GM18868 (cell line): ENCODE data around the gene CD6.

ENCODE experiments used
- ATAC-seq: cut with Tn5 transposase; IDR thresholded peaks from one replicate; pipeline ENCODE4 v1.9.1; 2021; ENCODE audit warnings: mild to moderate bottlenecking, moderate library complexity; ENCODE audit not compliant: unreplicated experiment

CD6 gene, protein sequence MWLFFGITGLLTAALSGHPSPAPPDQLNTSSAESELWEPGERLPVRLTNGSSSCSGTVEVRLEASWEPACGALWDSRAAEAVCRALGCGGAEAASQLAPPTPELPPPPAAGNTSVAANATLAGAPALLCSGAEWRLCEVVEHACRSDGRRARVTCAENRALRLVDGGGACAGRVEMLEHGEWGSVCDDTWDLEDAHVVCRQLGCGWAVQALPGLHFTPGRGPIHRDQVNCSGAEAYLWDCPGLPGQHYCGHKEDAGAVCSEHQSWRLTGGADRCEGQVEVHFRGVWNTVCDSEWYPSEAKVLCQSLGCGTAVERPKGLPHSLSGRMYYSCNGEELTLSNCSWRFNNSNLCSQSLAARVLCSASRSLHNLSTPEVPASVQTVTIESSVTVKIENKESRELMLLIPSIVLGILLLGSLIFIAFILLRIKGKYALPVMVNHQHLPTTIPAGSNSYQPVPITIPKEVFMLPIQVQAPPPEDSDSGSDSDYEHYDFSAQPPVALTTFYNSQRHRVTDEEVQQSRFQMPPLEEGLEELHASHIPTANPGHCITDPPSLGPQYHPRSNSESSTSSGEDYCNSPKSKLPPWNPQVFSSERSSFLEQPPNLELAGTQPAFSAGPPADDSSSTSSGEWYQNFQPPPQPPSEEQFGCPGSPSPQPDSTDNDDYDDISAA

GRCh38 chr11:60971520-60971919 is at the start of gene CD6:
Gene CD6 (plus strand): TSS chr11:60971680. CDS start chr11:60971866, 186 bp downstream.
- no peak for ATAC-seq

GRCh38 chr11:60921777-60922335 is 49.6 kb upstream of the CD6 start:
- ATAC-seq: no peak

GRCh38 chr11:60922906-60923305 is 48.6 kb upstream of the CD6 start:
- ATAC-seq: no peak

DNA sequence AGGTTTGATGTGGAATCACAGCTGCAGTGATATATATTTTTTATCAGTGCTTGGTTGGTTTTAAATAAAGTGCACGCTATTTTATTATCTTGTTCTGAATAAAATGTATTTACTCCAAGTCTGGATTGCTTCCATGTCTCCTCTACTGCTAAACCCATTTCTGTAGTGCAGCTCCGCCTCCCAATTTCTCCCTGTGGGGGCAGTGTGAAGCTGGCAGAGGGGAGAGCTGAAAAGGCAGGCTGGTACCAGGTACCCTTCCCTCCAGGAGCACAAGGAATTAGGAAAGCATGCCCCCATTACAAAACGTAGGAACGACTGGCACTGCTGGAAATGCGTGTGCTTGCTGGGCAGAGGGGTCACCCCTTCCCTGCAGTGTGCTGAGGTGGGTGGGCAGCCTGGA is 48.2 kb upstream of the CD6 start:
- no peak for ATAC-seq

DNA sequence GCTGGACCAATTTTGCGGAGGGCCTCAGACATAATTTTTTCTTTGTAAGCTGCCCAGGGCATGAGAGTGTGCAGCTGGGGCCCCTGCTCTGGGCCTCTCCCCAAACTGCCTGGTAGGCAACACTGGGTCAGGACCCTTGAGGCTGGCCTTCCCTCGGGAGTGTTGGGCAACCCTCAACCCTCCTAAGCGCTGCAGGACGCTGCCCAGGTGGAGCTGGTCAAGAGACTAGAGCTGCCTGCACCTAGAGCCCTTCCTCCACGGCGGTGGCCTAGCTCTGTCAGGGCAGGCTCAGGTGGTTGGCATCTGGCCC is 47.7 kb upstream of the CD6 start:
- no peak for ATAC-seq

DNA sequence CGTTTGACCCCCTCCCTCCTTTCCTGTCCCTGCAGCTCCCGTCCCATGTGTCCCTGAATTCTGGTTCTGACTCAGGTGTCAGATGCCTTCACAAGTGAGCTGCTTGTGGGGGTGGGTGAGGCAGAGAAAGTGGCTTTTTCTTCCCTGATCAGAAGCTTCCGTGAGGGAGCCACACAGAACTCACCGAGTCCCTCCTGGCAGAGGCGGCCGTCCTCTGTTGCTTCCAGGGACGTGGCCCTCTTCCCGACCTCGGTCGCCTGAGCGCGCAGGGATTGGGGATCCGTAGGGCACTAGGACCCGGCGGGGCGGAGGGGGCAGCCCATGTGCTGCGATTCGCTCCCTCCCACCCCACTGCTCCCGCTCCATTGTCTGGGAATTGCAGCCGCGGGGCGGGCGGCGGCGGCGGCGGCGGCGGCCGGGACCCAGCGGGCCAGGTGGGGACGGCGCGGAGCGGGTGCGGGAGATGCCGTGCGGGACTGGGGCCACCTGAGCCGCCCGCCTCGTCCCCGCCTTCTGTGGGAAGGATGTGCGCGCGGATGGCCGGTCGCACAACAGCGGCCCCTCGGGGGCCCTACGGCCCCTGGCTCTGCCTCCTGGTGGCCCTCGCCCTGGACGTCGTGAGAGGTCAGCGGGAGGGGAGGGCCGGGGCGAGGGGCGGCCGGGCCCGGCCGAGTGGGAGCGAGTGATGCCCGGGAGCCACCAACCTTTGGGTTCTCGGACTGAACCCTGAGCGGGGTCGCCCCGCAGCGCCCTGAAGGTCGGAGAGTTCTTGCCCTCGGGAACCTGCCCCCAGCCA is 47.2 kb upstream of the CD6 start, which contains the start of gene TMEM132A:
TSS of gene TMEM132A (plus strand) at position 351 of the 796 bp plus-strand sequence. CDS start at position 525, 174 bp downstream.
- peak; percentile 53 for ATAC-seq

- no peak for ATAC-seq
Observed at GRCh38 chr11:60924906-60925853, 46.3 kb upstream of the CD6 start.

DNA sequence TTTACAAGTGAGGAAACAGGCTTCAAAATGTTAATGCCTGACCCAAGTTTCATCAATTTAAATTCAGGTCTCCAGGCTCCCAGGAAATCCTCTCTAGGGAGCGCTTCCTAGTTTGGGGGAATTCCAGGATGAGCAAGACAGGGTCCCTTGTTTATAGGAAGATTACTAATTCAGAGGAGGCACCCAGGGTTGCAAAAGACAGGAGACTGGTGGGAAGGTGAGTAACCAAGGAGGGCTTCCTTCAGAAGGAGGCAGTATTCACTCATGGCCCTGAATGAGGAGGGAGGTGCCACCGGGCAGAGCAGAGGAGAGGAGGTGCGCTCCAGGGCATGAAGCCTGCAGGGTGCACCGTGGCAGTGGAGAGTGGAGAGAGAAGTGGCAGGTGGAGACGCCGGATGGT is 45.6 kb upstream of the CD6 start:
- no peak for ATAC-seq

- no peak for ATAC-seq
Observed at GRCh38 chr11:60926500-60926899, 45.0 kb upstream of the CD6 start.

- no peak for ATAC-seq
Observed at GRCh38 chr11:60927061-60927592, 44.4 kb upstream of the CD6 start.

DNA sequence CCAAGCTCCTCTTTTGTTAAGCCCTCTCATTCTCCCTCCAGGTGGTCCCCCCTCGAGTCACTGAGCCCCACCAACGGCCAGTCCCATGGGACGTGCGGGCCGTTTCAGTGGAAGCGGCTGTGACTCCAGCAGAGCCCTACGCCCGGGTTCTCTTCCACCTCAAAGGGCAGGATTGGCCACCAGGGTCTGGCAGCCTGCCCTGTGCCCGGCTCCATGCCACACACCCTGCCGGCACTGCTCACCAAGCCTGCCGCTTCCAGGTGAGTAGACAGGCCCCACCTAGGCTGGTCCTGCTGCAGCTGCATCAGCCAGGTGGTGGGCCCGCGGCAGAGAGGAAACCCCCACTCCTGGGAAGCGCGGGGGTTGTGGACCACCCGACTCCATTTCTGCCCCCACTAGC is 43.9 kb upstream of the CD6 start:
- ATAC-seq: no peak

DNA sequence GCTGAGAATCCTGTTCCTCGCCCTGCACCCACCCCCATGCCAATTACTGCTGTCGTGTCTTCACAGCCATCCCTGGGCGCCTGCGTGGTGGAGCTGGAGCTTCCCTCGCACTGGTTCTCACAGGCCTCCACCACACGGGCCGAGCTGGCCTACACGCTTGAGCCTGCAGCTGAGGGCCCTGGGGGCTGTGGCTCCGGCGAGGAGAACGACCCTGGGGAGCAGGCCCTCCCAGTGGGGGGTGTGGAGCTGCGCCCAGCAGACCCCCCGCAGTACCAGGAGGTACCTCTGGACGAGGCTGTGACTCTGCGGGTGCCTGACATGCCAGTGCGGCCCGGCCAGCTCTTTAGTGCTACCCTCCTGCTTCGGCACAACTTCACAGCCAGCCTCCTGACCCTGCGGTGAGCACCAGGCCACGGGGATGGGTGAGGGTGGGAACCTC is 42.9 kb upstream of the CD6 start:
- no peak for ATAC-seq

- ATAC-seq: no peak
Observed at GRCh38 chr11:60929764-60930163, 41.7 kb upstream of the CD6 start.

DNA sequence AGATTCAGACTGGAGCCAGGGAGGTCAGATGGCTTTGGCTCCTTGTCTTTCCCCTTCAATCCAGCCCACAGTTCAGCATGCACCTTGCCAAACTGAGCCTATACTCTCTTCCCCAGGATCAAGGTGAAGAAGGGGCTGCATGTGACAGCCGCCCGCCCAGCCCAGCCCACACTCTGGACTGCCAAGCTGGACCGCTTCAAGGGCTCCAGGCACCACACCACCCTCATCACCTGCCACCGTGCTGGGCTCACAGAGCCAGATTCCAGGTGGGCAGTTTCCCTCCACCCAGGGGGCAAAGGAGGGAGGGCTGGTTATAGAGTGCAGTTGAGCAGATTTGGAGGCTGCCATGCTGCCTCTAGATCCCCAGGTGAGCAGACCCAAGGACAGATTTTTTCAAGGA is 41.1 kb upstream of the CD6 start:
- no peak for ATAC-seq

GRCh38 chr11:60931917-60932316 is 39.6 kb upstream of the CD6 start:
- ATAC-seq: no peak

- peak; percentile 33 for ATAC-seq
Observed at GRCh38 chr11:60932605-60933356, 38.7 kb upstream of the CD6 start.

DNA sequence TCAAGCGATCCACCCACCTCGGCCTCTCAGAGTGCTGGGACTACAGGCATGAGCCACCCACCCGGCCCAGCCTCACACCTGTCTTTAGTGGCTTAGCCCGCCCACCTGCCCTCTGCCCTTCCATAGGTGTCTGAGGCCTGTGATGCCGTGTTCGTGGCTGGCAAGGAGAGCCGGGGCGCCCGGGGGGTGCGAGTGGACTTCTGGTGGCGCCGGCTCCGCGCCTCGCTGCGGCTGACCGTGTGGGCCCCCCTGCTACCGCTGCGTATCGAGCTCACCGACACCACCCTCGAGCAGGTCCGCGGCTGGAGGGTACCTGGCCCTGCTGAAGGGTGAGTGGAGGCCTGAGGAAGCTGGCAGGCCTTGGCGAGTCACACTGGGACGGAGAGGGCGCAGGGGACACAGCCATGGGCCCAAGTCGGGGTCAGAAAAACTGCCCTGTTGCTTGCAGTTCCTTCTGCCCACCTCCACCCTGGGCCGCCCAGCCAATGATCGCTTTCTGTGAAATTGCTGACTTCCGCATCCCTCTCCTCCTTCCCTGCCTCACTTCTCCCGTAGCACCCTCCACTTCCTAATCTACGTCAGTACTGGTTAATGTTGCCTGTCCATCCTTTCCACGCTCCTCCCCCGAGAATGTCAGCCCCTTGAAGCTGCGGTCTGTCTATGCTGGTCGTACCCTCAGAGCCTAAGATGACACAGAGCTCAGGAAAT is 37.9 kb upstream of the CD6 start:
- no peak for ATAC-seq

- ATAC-seq: no peak
Observed at GRCh38 chr11:60934124-60934789, 37.2 kb upstream of the CD6 start.
